Ovary (tissue), 9 donors: ENCODE results near the gene CCDC167. TPM values are rescaled to one million over a fixed set of nuclear protein-coding genes. Genes with fewer than 3 reads are reported as not detected.

Source experiments
- DNase-seq, 5 donors: peaks; one replicate each; pipeline ENCODE4 v3.0.0-alpha.2; 2019 to 2020
- H3K27ac ChIP-seq, 2 donors: fragments of 200-600 bp; one replicate each; pipeline versions ENCODE4 v1.5.1 to v1.8.0; 2019 to 2022
- H3K27me3 ChIP-seq: fragments of 200-600 bp; one replicate; pipeline ENCODE4 v1.8.0; 2022
- H3K36me3 ChIP-seq: fragments of 200-600 bp; sonication (generic); one replicate; pipeline ENCODE4 v1.5.1; 2019
- H3K4me1 ChIP-seq: one replicate; pipeline ENCODE4 v1.8.1; 2013; ENCODE audit warnings: mild to moderate bottlenecking, moderate library complexity; ENCODE audit not compliant: insufficient read depth
- H3K4me3 ChIP-seq: fragments of 200-600 bp; sonication (generic); one replicate; pipeline ENCODE4 v1.5.1; 2017
- H3K9me3 ChIP-seq, 2 donors: fragments of 200-600 bp in 1 of 2; sonication (generic) in 1 of 2; one replicate each; pipeline versions ENCODE4 v1.5.1 to v1.8.1; 2013 to 2019; ENCODE audit warnings: mild to moderate bottlenecking in 1 of 2, moderate library complexity in 1 of 2
- EP300 ChIP-seq: sonication (generic); formaldehyde crosslinking; IDR thresholded peaks from one replicate; pipeline ENCODE4 v1.6.1; 2017; ENCODE audit warnings: antibody characterized with exemption
- POLR2A ChIP-seq: fragments of 450-650 bp; IDR thresholded peaks from one replicate; pipeline ENCODE4 v1.6.1; 2017; ENCODE audit warnings: antibody characterized with exemption, mild to moderate bottlenecking, moderate library complexity
- WGBS, 3 donors: extraction: QIAGEN DNeasy Blood & Tissue Kit in 1 of 3; methylation state at CpG; one replicate each; pipeline versions ENCODE4 v1.1.5 to v1.1.7; 2013 to 2017; 5-methylcytosine and 5-hydroxymethylcytosine counted together
- intact Hi-C, 4 donors: fragments of 100-400 bp; cut with DNase I; formaldehyde crosslinking; loops; one replicate each; pipeline versions ENCODE4 v1.11.0 to v1.15.1; 2022 to 2023
- polyA plus RNA-seq, 2 donors: library from polyadenylated mRNA; stranded (reverse); fragments of 200-250 nt in 1 of 2; fragments of 350-450 nt in 1 of 2; fragmentation: Illumina TruSeq in 1 of 2; extraction: RNeasy Lipid Tissue Mini Kit (QIAGEN cat#74804) in 1 of 2; gene quantifications; one replicate each; pipeline ENCODE4 v1.2.3, GENCODE V29; 2013 to 2014
- total RNA-seq, 7 donors: library from RNA; depleted of rRNA in 2 of 7; stranded (reverse); fragments of >200 nt in 2 of 7; fragmentation: NEBNext Ultra II Directional in 3 of 7; extraction: Animal tissue kit (Norgen Biotek cat#: 25700) in 3 of 7; gene quantifications; one replicate each; pipeline versions ENCODE4 v1.1.0 to v1.2.4, GENCODE V29; 2016 to 2023
- TF ChIP-seq, protein P1 (sequence below), 3 donors: fragments of 450-650 bp in 2 of 3; fragments of 200-600 bp in 1 of 3; IDR thresholded peaks; one replicate each; pipeline versions ENCODE4 v1.5.1 to v1.8.0; 2016 to 2022; ENCODE audit warnings: antibody characterized with exemption in 3 of 3, mild to moderate bottlenecking in 1 of 3
- donor health status: DM: no; HTN: no; CAD: no; lungs with moderate emphysema.
- donor health status: DM: no; HTN: no; CAD: no.
- donor health status: Bipolar disorder and iron deficiency.
- donor health status: DM: yes; HTN: yes; CAD: no.
- donor health status: DM: no; HTN: no; CAD: no.
- donor health status: DM: yes; HTN: yes; CAD: no.

CCDC167 gene
- total and polyA plus RNA-seq, 9 donors = 4.4 to 21.9 (median 9.0) TPM

DNA sequence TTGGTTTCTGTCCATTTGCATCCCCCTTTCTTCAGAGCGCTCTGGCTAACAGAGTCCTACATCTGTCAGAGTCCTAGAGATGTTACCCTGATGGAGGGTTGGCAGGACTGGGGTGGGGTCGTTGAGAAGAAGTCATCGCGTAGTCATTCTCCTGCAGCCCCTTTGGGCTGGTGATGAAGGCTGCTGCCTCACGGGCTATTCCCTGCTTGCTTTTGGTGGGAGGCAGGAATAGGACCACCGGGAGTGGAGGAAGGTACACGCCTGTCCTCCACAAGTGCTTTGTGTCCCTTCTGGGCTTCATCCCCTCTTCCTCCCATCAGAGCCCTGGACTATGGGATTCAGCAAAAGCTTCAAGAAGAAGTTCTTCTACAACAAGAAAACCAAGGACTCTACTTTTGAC, 20.9 kb downstream of the CCDC167 start:
- Histone ChIP-seq H3K36me3 (no peaks in the 10 kb centered on the region), H3K27me3 (no peaks in the 10 kb centered on the region), H3K9me3 (no peaks in the 10 kb centered on the region), H3K4me1 (no peaks in the 10 kb centered on the region), H3K4me3 (no peak overlapping the region), H3K27ac (no peak overlapping the region)
- TF ChIP-seq, protein P1, sequence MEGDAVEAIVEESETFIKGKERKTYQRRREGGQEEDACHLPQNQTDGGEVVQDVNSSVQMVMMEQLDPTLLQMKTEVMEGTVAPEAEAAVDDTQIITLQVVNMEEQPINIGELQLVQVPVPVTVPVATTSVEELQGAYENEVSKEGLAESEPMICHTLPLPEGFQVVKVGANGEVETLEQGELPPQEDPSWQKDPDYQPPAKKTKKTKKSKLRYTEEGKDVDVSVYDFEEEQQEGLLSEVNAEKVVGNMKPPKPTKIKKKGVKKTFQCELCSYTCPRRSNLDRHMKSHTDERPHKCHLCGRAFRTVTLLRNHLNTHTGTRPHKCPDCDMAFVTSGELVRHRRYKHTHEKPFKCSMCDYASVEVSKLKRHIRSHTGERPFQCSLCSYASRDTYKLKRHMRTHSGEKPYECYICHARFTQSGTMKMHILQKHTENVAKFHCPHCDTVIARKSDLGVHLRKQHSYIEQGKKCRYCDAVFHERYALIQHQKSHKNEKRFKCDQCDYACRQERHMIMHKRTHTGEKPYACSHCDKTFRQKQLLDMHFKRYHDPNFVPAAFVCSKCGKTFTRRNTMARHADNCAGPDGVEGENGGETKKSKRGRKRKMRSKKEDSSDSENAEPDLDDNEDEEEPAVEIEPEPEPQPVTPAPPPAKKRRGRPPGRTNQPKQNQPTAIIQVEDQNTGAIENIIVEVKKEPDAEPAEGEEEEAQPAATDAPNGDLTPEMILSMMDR (IDR thresholded peaks at IDR 0.05) = no peak
- TF ChIP-seq EP300 = no peak
- no peak for DNase-seq
- 88 to 92% (median 88%) methylated on average over 7 of the region's 7 CpGs for WGBS, 3 donors
- intact Hi-C loops = loop anchor here in 1 of 4 donors (10.0 kb wide), 1 partner anchor 86 kb away; no protein-coding TSS in a partner anchor

DNA sequence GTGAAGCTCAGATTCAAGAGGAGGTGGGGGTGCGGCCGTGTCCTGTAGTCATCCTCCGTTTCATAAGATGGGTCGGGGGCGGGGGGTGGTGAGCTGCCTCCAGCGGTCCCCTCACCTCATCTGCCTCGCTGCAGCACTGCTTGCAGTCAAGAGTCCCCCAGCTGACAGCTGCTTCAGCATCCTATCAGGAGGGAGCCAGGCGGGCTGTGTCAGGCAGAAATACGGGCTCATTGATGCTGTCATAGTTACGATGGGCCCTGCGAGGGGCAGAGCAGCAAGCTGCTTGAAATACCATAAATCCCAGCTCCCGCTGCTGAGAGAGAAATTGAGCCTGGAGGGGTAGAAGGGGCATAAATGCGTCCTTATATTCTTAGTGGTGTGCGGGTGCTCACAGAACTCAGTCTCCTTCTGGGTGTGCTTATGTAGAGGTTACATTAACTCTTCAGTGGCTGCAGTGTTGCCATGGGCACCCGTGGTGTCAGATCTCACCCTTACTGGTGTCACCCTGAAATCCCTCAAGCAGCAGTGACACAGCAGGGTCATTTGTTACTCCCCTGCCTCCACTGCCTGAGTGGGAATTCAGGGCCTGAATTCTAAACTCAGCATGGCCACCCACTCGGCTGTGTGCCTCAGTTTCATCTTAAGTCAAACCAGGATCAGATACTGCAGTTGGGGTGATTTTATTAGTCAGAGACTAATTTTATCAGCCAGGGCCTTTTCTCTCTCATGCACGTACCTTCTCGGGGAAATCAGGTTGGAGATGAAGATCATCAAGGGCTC, 21.8 kb downstream of the CCDC167 start:
- H3K4me1 ChIP-seq = no peaks in the 10 kb centered on the region
- no peaks in the 10 kb centered on the region for H3K27me3 ChIP-seq
- no peak overlapping the region for H3K27ac ChIP-seq
- no peaks in the 10 kb centered on the region for H3K9me3 ChIP-seq
- no peaks in the 10 kb centered on the region for H3K36me3 ChIP-seq
- DNase-seq = no peak
- intact Hi-C loops = loop anchor here in 1 of 4 donors (10.0 kb wide), 1 partner anchor 87 kb away; no protein-coding TSS in a partner anchor
- 77 to 83% (median 77%) methylated on average over 18 of the region's 18 CpGs for WGBS, 3 donors
- no peak overlapping the region for H3K4me3 ChIP-seq
- TF ChIP-seq EP300 = no peak
- TF ChIP-seq, protein P1 (IDR thresholded peaks at IDR 0.05) = no peak
- no peak for TF ChIP-seq POLR2A

DNA sequence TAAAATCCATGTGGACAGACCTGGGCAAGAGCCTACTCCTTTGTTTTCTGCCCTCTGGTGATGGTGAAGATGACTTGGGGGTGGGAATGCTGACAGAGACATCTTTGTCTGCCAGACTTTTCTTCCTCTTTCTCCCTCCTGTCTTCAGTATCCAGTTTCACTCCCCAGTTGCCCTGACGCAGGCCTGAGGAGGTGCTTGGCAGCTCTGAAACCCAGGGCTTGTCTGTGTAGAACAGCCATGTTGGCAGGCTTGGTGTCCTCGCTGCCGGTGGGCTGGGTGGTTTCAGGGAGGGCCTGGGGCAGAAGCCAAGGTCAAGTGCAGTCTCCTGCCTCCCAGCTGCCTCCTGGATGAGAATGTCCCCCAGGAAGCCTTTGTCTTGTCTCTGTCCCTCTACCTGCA, 22.5 kb downstream of the CCDC167 start:
- Histone ChIP-seq H3K9me3 (no peaks in the 10 kb centered on the region), H3K27me3 (no peaks in the 10 kb centered on the region), H3K36me3 (no peaks in the 10 kb centered on the region), H3K4me3 (no peak overlapping the region), H3K27ac (no peak overlapping the region), H3K4me1 (no peaks in the 10 kb centered on the region)
- TF ChIP-seq EP300 (no peak), POLR2A (no peak)
- TF ChIP-seq, protein P1 (IDR thresholded peaks at IDR 0.05) = no peak
- intact Hi-C loops = loop anchor here in 1 of 4 donors (10.0 kb wide), 1 partner anchor 88 kb away; no protein-coding TSS in a partner anchor
- WGBS, 3 donors = 23 to 34% (median 32%) methylated on average over 3 of the region's 3 CpGs
- no peak for DNase-seq

DNA sequence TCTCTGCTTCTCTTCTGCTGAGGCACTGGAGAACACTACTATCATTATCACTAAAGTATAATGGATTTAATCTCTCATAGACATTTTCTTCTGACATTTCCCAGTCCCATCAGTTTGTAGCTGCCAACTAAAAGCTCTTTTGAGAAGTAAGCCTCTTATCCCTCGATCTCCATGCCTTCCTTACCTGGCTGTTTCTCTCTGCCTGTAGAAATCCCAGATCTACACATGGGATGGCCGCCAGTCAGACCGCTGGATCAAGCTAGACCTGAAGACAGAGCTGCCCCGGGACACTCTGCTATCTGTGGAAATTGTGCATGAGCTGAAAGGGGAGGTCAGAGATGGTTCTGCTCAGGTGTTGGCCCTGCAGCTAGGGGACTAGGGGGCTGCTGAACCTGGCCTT, 25.4 kb downstream of the CCDC167 start:
- intact Hi-C loops = loop anchor here in 1 of 4 donors (10.0 kb wide), 1 partner anchor 90 kb away; no protein-coding TSS in a partner anchor
- no peaks in the 10 kb centered on the region for H3K4me1 ChIP-seq
- H3K27ac ChIP-seq = no peak overlapping the region
- DNase-seq = no peak
- no peaks in the 10 kb centered on the region for H3K27me3 ChIP-seq
- no peaks in the 10 kb centered on the region for H3K36me3 ChIP-seq
- no peak for TF ChIP-seq POLR2A
- TF ChIP-seq EP300 = no peak
- TF ChIP-seq, protein P1 (IDR thresholded peaks at IDR 0.05) = no peak
- H3K9me3 ChIP-seq = no peaks in the 10 kb centered on the region
- 95 to 97% (median 97%) methylated on average over 4 of the region's 4 CpGs for WGBS, 3 donors
- H3K4me3 ChIP-seq = no peak overlapping the region
